Stimulated activated effector memory CD8-positive, alpha-beta T cell treated with anti-CD3 and anti-CD28 coated beads, Interleukin-12 subunit alpha, Interleukin-12 subunit beta, amount 100 ng/mL, for 72 hours (primary cell): Measurements from ENCODE around the gene NNAT.

Experiments used
- ATAC-seq: fragments of 150-1000 bp; cut with Tn5 transposase; 2 replicates; pipeline ENCODE4 v1.10.0; 2021
- DNase-seq, 2 donors: peaks; one replicate each; pipeline ENCODE4 v3.0.0; 2021 to 2022; ENCODE audit warnings: low spot score in 2 of 2
- H3K27ac Mint-ChIP-seq: one replicate; pipeline ENCODE4 v1.8.0; 2022; ENCODE audit warnings: mild to moderate bottlenecking, mixed read lengths
- H3K36me3 Mint-ChIP-seq: one replicate; pipeline ENCODE4 v1.8.0; 2022; ENCODE audit warnings: mild to moderate bottlenecking, mixed read lengths
- H3K4me1 Mint-ChIP-seq: one replicate; pipeline ENCODE4 v1.8.0; 2022; ENCODE audit warnings: mixed read lengths
- H3K4me3 Mint-ChIP-seq: one replicate; pipeline ENCODE4 v1.8.0; 2022; ENCODE audit warnings: mild to moderate bottlenecking, mixed read lengths
- H3K9me3 Mint-ChIP-seq: one replicate; pipeline ENCODE4 v1.8.0; 2022; ENCODE audit warnings: mixed read lengths

Gene NNAT

GRCh38 chr20:37526839-37527637 is 6.0 kb downstream of the NNAT start:
- peak overlapping the region; percentile 100 for H3K27ac Mint-ChIP-seq
- peak overlapping the region; percentile 89 for H3K4me3 Mint-ChIP-seq
- no peaks in the 10 kb centered on the region for H3K9me3 Mint-ChIP-seq
- DNase-seq: no peak
- peaks cover 58% of the 10 kb centered on the region for H3K4me1 Mint-ChIP-seq
- peaks cover 20% of the 10 kb centered on the region for H3K36me3 Mint-ChIP-seq
- ATAC-seq: no peak

- DNase-seq (peak; percentile 91 to 98), ATAC-seq (peak; percentile 94)
- H3K36me3 Mint-ChIP-seq: peaks cover 18% of the 10 kb centered on the region
- peak within 1 kb of the TSS; percentile 89 for H3K4me3 Mint-ChIP-seq
- peak within 1 kb of the TSS; percentile 100 for H3K27ac Mint-ChIP-seq
- H3K9me3 Mint-ChIP-seq: no peaks in the 10 kb centered on the region
- peaks cover 57% of the 10 kb centered on the region for H3K4me1 Mint-ChIP-seq
Observed at GRCh38 chr20:37527638-37528445, 6.8 kb downstream of the NNAT start, which contains the start of gene BLCAP. BLCAP (minus strand) TSS chr20:37527876; CDS start chr20:37519174, 8,702 bp downstream.

- H3K4me3 Mint-ChIP-seq: peak overlapping the region; percentile 89
- peak; percentile 6 for ATAC-seq
- no peak for DNase-seq
- peak overlapping the region; percentile 100 for H3K27ac Mint-ChIP-seq
- H3K9me3 Mint-ChIP-seq: no peaks in the 10 kb centered on the region
- H3K36me3 Mint-ChIP-seq: peaks cover 18% of the 10 kb centered on the region
- H3K4me1 Mint-ChIP-seq: peaks cover 49% of the 10 kb centered on the region
Observed at GRCh38 chr20:37528446-37529213, 7.6 kb downstream of the NNAT start.

GRCh38 chr20:37529214-37529967 is 8.3 kb downstream of the NNAT start:
- Mint-ChIP-seq H3K9me3 (no peaks in the 10 kb centered on the region), H3K4me3 (peak overlapping the region; percentile 89), H3K4me1 (peaks cover 44% of the 10 kb centered on the region), H3K36me3 (peaks cover 18% of the 10 kb centered on the region), H3K27ac (no peak overlapping the region)
- DNase-seq: no peak
- no peak for ATAC-seq

GRCh38 chr20:37529968-37530600 is 9.0 kb downstream of the NNAT start:
- no peak overlapping the region for H3K4me3 Mint-ChIP-seq
- peaks cover 44% of the 10 kb centered on the region for H3K4me1 Mint-ChIP-seq
- no peaks in the 10 kb centered on the region for H3K9me3 Mint-ChIP-seq
- DNase-seq (no peak), ATAC-seq (no peak)
- H3K36me3 Mint-ChIP-seq: peaks cover 18% of the 10 kb centered on the region
- H3K27ac Mint-ChIP-seq: no peak overlapping the region

- DNase-seq (no peak), ATAC-seq (no peak)
- Mint-ChIP-seq H3K36me3 (peaks cover 12% of the 10 kb centered on the region), H3K4me1 (peaks cover 38% of the 10 kb centered on the region), H3K4me3 (no peak overlapping the region), H3K27ac (no peak overlapping the region), H3K9me3 (no peaks in the 10 kb centered on the region)
Observed at GRCh38 chr20:37530696-37531095, 9.6 kb downstream of the NNAT start.

- peaks cover 26% of the 10 kb centered on the region for H3K4me1 Mint-ChIP-seq
- H3K9me3 Mint-ChIP-seq: no peaks in the 10 kb centered on the region
- H3K4me3 Mint-ChIP-seq: no peak overlapping the region
- no peak for ATAC-seq
- peak overlapping the region; percentile 73 for H3K27ac Mint-ChIP-seq
- H3K36me3 Mint-ChIP-seq: peaks cover 8% of the 10 kb centered on the region
- DNase-seq: no peak
Observed at GRCh38 chr20:37531856-37532255, 10.8 kb downstream of the NNAT start.

- Mint-ChIP-seq H3K9me3 (no peaks in the 10 kb centered on the region), H3K36me3 (peaks cover 1% of the 10 kb centered on the region), H3K27ac (no peak overlapping the region), H3K4me3 (no peak overlapping the region), H3K4me1 (peaks cover 20% of the 10 kb centered on the region)
- ATAC-seq (no peak), DNase-seq (no peak)
Observed at GRCh38 chr20:37533154-37533715, 12.2 kb downstream of the NNAT start.

- H3K4me1 Mint-ChIP-seq: peaks cover 8% of the 10 kb centered on the region
- DNase-seq (peak; percentile 40 to 70), ATAC-seq (peak; percentile 94)
- H3K9me3 Mint-ChIP-seq: no peaks in the 10 kb centered on the region
- no peak overlapping the region for H3K4me3 Mint-ChIP-seq
- no peak overlapping the region for H3K27ac Mint-ChIP-seq
- no peaks in the 10 kb centered on the region for H3K36me3 Mint-ChIP-seq
Observed at GRCh38 chr20:37534401-37535157, 13.5 kb downstream of the NNAT start.

- Mint-ChIP-seq H3K4me3 (no peak overlapping the region), H3K36me3 (no peaks in the 10 kb centered on the region), H3K4me1 (peaks cover 8% of the 10 kb centered on the region), H3K9me3 (no peaks in the 10 kb centered on the region), H3K27ac (no peak overlapping the region)
- no peak for DNase-seq
- ATAC-seq: no peak
Observed at GRCh38 chr20:37535443-37536132, 14.5 kb downstream of the NNAT start.

GRCh38 chr20:37537505-37537904 is 16.5 kb downstream of the NNAT start:
- DNase-seq: no peak
- Mint-ChIP-seq H3K9me3 (no peaks in the 10 kb centered on the region), H3K4me1 (peaks cover 8% of the 10 kb centered on the region), H3K36me3 (no peaks in the 10 kb centered on the region), H3K4me3 (no peak overlapping the region), H3K27ac (no peak overlapping the region)
- no peak for ATAC-seq

- DNase-seq (no peak), ATAC-seq (no peak)
- H3K36me3 Mint-ChIP-seq: no peaks in the 10 kb centered on the region
- no peaks in the 10 kb centered on the region for H3K9me3 Mint-ChIP-seq
- H3K4me1 Mint-ChIP-seq: peaks cover 8% of the 10 kb centered on the region
- H3K27ac Mint-ChIP-seq: no peak overlapping the region
- no peak overlapping the region for H3K4me3 Mint-ChIP-seq
Observed at GRCh38 chr20:37538003-37538402, 17.0 kb downstream of the NNAT start.

GRCh38 chr20:37539424-37539823 is 18.4 kb downstream of the NNAT start:
- ATAC-seq (no peak), DNase-seq (no peak)
- Mint-ChIP-seq H3K9me3 (no peaks in the 10 kb centered on the region), H3K27ac (no peak overlapping the region), H3K4me3 (no peak overlapping the region), H3K4me1 (peaks cover 6% of the 10 kb centered on the region), H3K36me3 (no peaks in the 10 kb centered on the region)
